HCT116 (cell line): ENCODE data around the gene CAP1. TPM values are rescaled to one million over a fixed set of nuclear protein-coding genes. Genes with fewer than 3 reads are reported as not detected.
"Not testable (repeated sequence)": the region's sequence is repeated elsewhere in the genome, so short reads cannot be mapped to it uniquely, and the experiment has no call there.

Experiments used
- ATAC-seq: fragments of 200-7000 bp; cut with Tn5 transposase; 2 replicates; pipeline ENCODE4 v1.9.1; 2020; ENCODE audit warnings: mild to moderate bottlenecking, moderate library complexity
- BruUV-seq: library from RNA; stranded (reverse); fragments of 400-500 nt; replicated peaks from 2 replicates; lab custom pipeline; 2021; lab: Mats Ljungman, UMichigan
- CTCF ChIA-PET: fragments of 300-600 bp; sonication (Branson Sonifier 250); formaldehyde crosslinking; loops from one replicate; lab custom pipeline; 2021; ENCODE audit warnings: antibody characterized with exemption; lab: Charles Lee
- POLR2A ChIA-PET: fragments of 300-600, 350-600 bp; sonication (Branson Sonifier 250); formaldehyde crosslinking; loops from one replicate; lab custom pipeline; 2021; ENCODE audit warnings: antibody characterized with exemption; lab: Charles Lee
- RAD21 ChIA-PET, 2 experiments: fragments of 300-600 bp; sonication (Branson Sonifier 250); formaldehyde crosslinking; loops; one replicate each; lab custom pipeline; 2023; ENCODE audit warnings: low total read pairs in 2 of 2; ENCODE audit not compliant: uncharacterized antibody in 2 of 2, unreplicated experiment in 2 of 2, low non-redundant PET in 1 of 2; lab: Charles Lee
- DNase-seq: peaks from one replicate; pipeline ENCODE4 v3.0.0-alpha.2; 2010; ENCODE audit warnings: low read depth, low spot score
- H2AFZ ChIP-seq: fragments of 200-600 bp; shearing (Covaris generic), sonication (generic); 2 replicates; pipeline ENCODE4 v1.6.1; 2017; ENCODE audit warnings: low read depth, mixed run types, mixed read lengths, antibody characterized with exemption, low read length; ENCODE audit not compliant: poor library complexity, severe bottlenecking
- H3K27ac ChIP-seq: 2 replicates; pipeline ENCODE4 v1.5.1; 2012; ENCODE audit warnings: low read depth, low read length
- H3K27me3 ChIP-seq: fragments of 200-600 bp; sonication (generic); 2 replicates; pipeline ENCODE4 v1.6.1; 2016; ENCODE audit warnings: mixed run types, low read length, mixed read lengths; ENCODE audit not compliant: insufficient read depth
- H3K36me3 ChIP-seq, 2 experiments: fragments of 200-500 bp in 1 of 2; fragments of 200-600 bp in 1 of 2; sonication (Bioruptor generic) in 1 of 2; sonication (generic) in 1 of 2; 2 replicates each; pipeline versions ENCODE4 v1.5.1 to v1.6.1; 2014 to 2016; ENCODE audit warnings: low read length in 2 of 2, inconsistent platforms in 1 of 2, mixed read lengths in 1 of 2, mixed run types in 1 of 2; ENCODE audit not compliant: insufficient read depth in 2 of 2, control insufficient read depth in 1 of 2
- H3K4me1 ChIP-seq, 2 experiments: fragments of 200-600 bp in 1 of 2; sonication (generic) in 1 of 2; 2 replicates each; pipeline versions ENCODE4 v1.5.1 to v1.6.1; 2012 to 2017; ENCODE audit warnings: low read length in 2 of 2, inconsistent platforms in 1 of 2, mild to moderate bottlenecking in 1 of 2, mixed read lengths in 1 of 2, mixed run types in 1 of 2, moderate library complexity in 1 of 2; ENCODE audit not compliant: insufficient read depth in 2 of 2, control insufficient read depth in 1 of 2
- H3K4me2 ChIP-seq: fragments of 200-600 bp; sonication (generic); 2 replicates; pipeline ENCODE4 v1.6.1; 2017; ENCODE audit warnings: mixed run types, low read length, mixed read lengths
- H3K4me3 ChIP-seq, 2 experiments: fragments of 200-600 bp in 1 of 2; sonication (generic) in 1 of 2; replicated peaks in 1 of 2; 2 replicates each; pipeline ENCODE4 v1.5.1; 2011 to 2016; ENCODE audit warnings: low read length in 2 of 2, control low read depth in 1 of 2, low read depth in 1 of 2, mild to moderate bottlenecking in 1 of 2, mixed read lengths in 1 of 2, mixed run types in 1 of 2
- H3K79me2 ChIP-seq: fragments of 200-600 bp; sonication (generic); 2 replicates; pipeline ENCODE4 v1.6.1; 2017; ENCODE audit warnings: mild to moderate bottlenecking, mixed run types, low read length, moderate library complexity, mixed read lengths; ENCODE audit not compliant: insufficient read depth
- H3K9ac ChIP-seq: fragments of 200-600 bp; sonication (generic); 2 replicates; pipeline ENCODE4 v1.6.1; 2016; ENCODE audit warnings: low read length, mixed read lengths
- H3K9me2 ChIP-seq: fragments of 200-600 bp; sonication (generic), shearing (Covaris generic); 2 replicates; pipeline ENCODE4 v1.6.1; 2017; ENCODE audit warnings: mixed run types, mild to moderate bottlenecking, moderate library complexity; ENCODE audit not compliant: insufficient read depth
- H3K9me3 ChIP-seq, 2 experiments: fragments of 200-500 bp in 1 of 2; fragments of 200-600 bp in 1 of 2; sonication (Bioruptor generic) in 1 of 2; sonication (generic) in 1 of 2; 2 replicates each; pipeline ENCODE4 v1.6.1; 2014 to 2017; ENCODE audit warnings: low read length in 2 of 2, mixed read lengths in 2 of 2, inconsistent platforms in 1 of 2, low read depth in 1 of 2, mild to moderate bottlenecking in 1 of 2, mixed run types in 1 of 2, moderate library complexity in 1 of 2; ENCODE audit not compliant: control insufficient read depth in 1 of 2, insufficient read depth in 1 of 2
- H4K20me1 ChIP-seq: fragments of 200-600 bp; sonication (generic), shearing (Covaris generic); 2 replicates; pipeline ENCODE4 v1.6.1; 2017; ENCODE audit warnings: mixed run types, mild to moderate bottlenecking, moderate library complexity; ENCODE audit not compliant: insufficient read depth
- JUND ChIP-seq: IDR thresholded peaks from 2 replicates; pipeline ENCODE4 v1.6.1; 2012
- POLR2A ChIP-seq: IDR thresholded peaks from 2 replicates; pipeline ENCODE4 v1.7.0; 2011; ENCODE audit warnings: borderline replicate concordance; ENCODE audit not compliant: insufficient read depth, insufficient read length; ENCODE audit errors: extremely low read depth
- TCF7L2 ChIP-seq: IDR thresholded peaks from 2 replicates; pipeline ENCODE4 v1.7.0; 2011; ENCODE audit warnings: borderline replicate concordance, inconsistent platforms; ENCODE audit not compliant: insufficient read depth, insufficient read length; ENCODE audit errors: extremely low read depth
- YY1 ChIP-seq: IDR thresholded peaks from 2 replicates; pipeline ENCODE4 v1.6.1; 2011; ENCODE audit warnings: low read length, low read depth, moderate library complexity, mild to moderate bottlenecking; ENCODE audit not compliant: insufficient replicate concordance; ENCODE audit errors: extremely low read depth
- ZBTB33 ChIP-seq: IDR thresholded peaks from 2 replicates; pipeline ENCODE4 v1.6.1; 2011; ENCODE audit warnings: mild to moderate bottlenecking, low read length, moderate library complexity; ENCODE audit not compliant: insufficient replicate concordance; ENCODE audit errors: extremely low read depth
- intact Hi-C: fragments of 100-400 bp; cut with micrococcal nuclease; formaldehyde crosslinking; loops from 2 replicates; pipeline ENCODE4 v1.10.0; 2022
- total RNA-seq: library from RNA; stranded (reverse); gene quantifications from one replicate; pipeline ENCODE4 v1.2.1, GENCODE V29; 2021; ENCODE audit not compliant: unreplicated experiment

The CAP1 gene
- total RNA-seq, 1 experiment from 2014 or later, result 274 TPM

GRCh38 chr1:40003156-40004093 lies 37.1 kb upstream of the CAP1 start:
- H2AFZ ChIP-seq, result no peak overlapping the region
- POLR2A ChIA-PET, result no interaction called here
- H3K79me2 ChIP-seq, result no peaks in the 10 kb centered on the region

GRCh38 chr1:40004857-40005256 lies 35.7 kb upstream of the CAP1 start:
- no TSS peak for BruUV-seq
- H3K4me1 ChIP-seq, result no peaks in the 10 kb centered on the region
- H3K36me3 ChIP-seq, result no peaks in the 10 kb centered on the region
- no peak overlapping the region for H3K4me3 ChIP-seq
- RAD21 ChIA-PET, result no interaction called here
- CTCF ChIA-PET, result interaction anchor here (0.5 kb wide), 1 partner anchor 330 kb away, joined by 3 read pairs; no protein-coding TSS in a partner anchor
- H4K20me1 ChIP-seq, result no peaks in the 10 kb centered on the region
- no peak overlapping the region for H3K27ac ChIP-seq
- intact Hi-C loops, result no loop called here
- POLR2A ChIA-PET, result no interaction called here
- ATAC-seq, result no peak
- no peak overlapping the region for H2AFZ ChIP-seq
- H3K9me2 ChIP-seq, result no peaks in the 10 kb centered on the region
- no peaks in the 10 kb centered on the region for H3K79me2 ChIP-seq
- no peaks in the 10 kb centered on the region for H3K9me3 ChIP-seq
- no peak overlapping the region for H3K4me2 ChIP-seq
- no peak overlapping the region for H3K9ac ChIP-seq
- no peak for TF ChIP-seq ZBTB33
- TF ChIP-seq, all 23 proteins: peak for 0
- H3K27me3 ChIP-seq, result no peaks in the 10 kb centered on the region
- DNase-seq, result no peak

More at GRCh38 chr1:40003156-40004093, 37.1 kb upstream of the CAP1 start:
- Histone ChIP-seq H3K9me2 (no peaks in the 10 kb centered on the region), H3K27me3 (no peaks in the 10 kb centered on the region), H3K4me2 (no peak overlapping the region), H3K4me3 (no peak overlapping the region), H4K20me1 (no peaks in the 10 kb centered on the region), H3K9ac (no peak overlapping the region), H3K9me3 (no peaks in the 10 kb centered on the region), H3K4me1 (no peaks in the 10 kb centered on the region), H3K27ac (no peak overlapping the region), H3K36me3 (no peaks in the 10 kb centered on the region)
- TF ChIP-seq JUND (no peak), TCF7L2 (no peak), POLR2A (no peak), YY1 (no peak)
- ATAC-seq (no peak), DNase-seq (no peak)
- RAD21 ChIA-PET, result no interaction called here
- CTCF ChIA-PET, result no interaction called here
- no TSS peak for BruUV-seq
- intact Hi-C loops, result no loop called here

GRCh38 chr1:40007481-40008034 lies 33.0 kb upstream of the CAP1 start:
- H3K9me3 ChIP-seq, RAD21 ChIA-PET, H3K4me3 ChIP-seq, BruUV-seq, intact Hi-C loops, H3K27me3 ChIP-seq, H3K79me2 ChIP-seq, H2AFZ ChIP-seq, ATAC-seq, H4K20me1 ChIP-seq, POLR2A ChIA-PET, H3K9me2 ChIP-seq, H3K27ac ChIP-seq, CTCF ChIA-PET, H3K9ac ChIP-seq, DNase-seq, H3K36me3 ChIP-seq, H3K4me2 ChIP-seq, H3K4me1 ChIP-seq: not testable (repeated sequence)
